SK-N-SH (cell line): ENCODE data around the gene FLG. TPM values are rescaled to one million over a fixed set of nuclear protein-coding genes. Genes with fewer than 3 reads are reported as not detected.
A peak's percentile ranks its signal among the peaks of the same experiment; 100 is the strongest.

ENCODE experiments used
- CTCF ChIA-PET: fragments of 300-600, 350-600 bp; formaldehyde crosslinking; extraction: SDS; loops from one replicate; lab custom pipeline; 2021; lab: Yijun Ruan, JAX
- POLR2A ChIA-PET: fragments of 350-600 bp; sonication (Branson Sonifier 250); formaldehyde crosslinking; extraction: SDS; loops from one replicate; lab custom pipeline; 2020; ENCODE audit warnings: antibody characterized with exemption, inconsistent platforms; lab: Yijun Ruan, JAX
- DNase-seq: peaks from one replicate; pipeline ENCODE4 v3.0.0; 2012
- H2AFZ ChIP-seq: fragments of 200-600 bp; sonication (generic); 2 replicates; pipeline ENCODE4 v1.8.1; 2016; ENCODE audit warnings: antibody characterized with exemption, mild to moderate bottlenecking, low read depth
- H3F3A ChIP-seq: fragments of 200-600 bp; sonication (generic); replicated peaks from 2 replicates; pipeline ENCODE3; 2016; ENCODE audit warnings: antibody characterized with exemption, mild to moderate bottlenecking; ENCODE audit not compliant: insufficient read depth
- H3K27ac ChIP-seq, 2 experiments: fragments of 200-500 bp in 1 of 2; fragments of 200-600 bp in 1 of 2; sonication (Bioruptor generic) in 1 of 2; sonication (generic), shearing (Covaris generic) in 1 of 2; 2 replicates each; pipeline versions ENCODE4 v1.5.1 to v1.6.1; 2014 to 2016; ENCODE audit warnings: low read depth in 2 of 2, inconsistent platforms in 1 of 2, low read length in 1 of 2, mild to moderate bottlenecking in 1 of 2, mixed read lengths in 1 of 2
- H3K27me3 ChIP-seq: fragments of 200-600 bp; sonication (generic), shearing (Covaris generic); 2 replicates; pipeline ENCODE4 v1.6.1; 2016; ENCODE audit warnings: mixed run types; ENCODE audit not compliant: insufficient read depth
- H3K36me3 ChIP-seq, 2 experiments: fragments of 200-500 bp in 1 of 2; fragments of 200-600 bp in 1 of 2; sonication (Bioruptor generic) in 1 of 2; sonication (generic) in 1 of 2; replicated peaks in 1 of 2; 2 replicates each; pipeline versions ENCODE3 to v1.5.1; 2014 to 2016; ENCODE audit warnings: low read length in 1 of 2, mild to moderate bottlenecking in 1 of 2; ENCODE audit not compliant: insufficient read depth in 2 of 2, control insufficient read depth in 1 of 2
- H3K4me1 ChIP-seq, 2 experiments: fragments of 200-500 bp in 1 of 2; fragments of 200-600 bp in 1 of 2; sonication (Bioruptor generic) in 1 of 2; sonication (generic), shearing (Covaris generic) in 1 of 2; 2 replicates each; pipeline versions ENCODE4 v1.5.1 to v1.6.1; 2014 to 2016; ENCODE audit warnings: low read depth in 1 of 2, low read length in 1 of 2, mixed run types in 1 of 2; ENCODE audit not compliant: insufficient read depth in 2 of 2, control insufficient read depth in 1 of 2
- H3K4me2 ChIP-seq: fragments of 200-600 bp; sonication (generic), shearing (Covaris generic); 2 replicates; pipeline ENCODE4 v1.6.1; 2017; ENCODE audit warnings: mixed run types
- H3K4me3 ChIP-seq, 2 experiments: fragments of 200-500 bp in 1 of 2; fragments of 200-600 bp in 1 of 2; sonication (Bioruptor generic) in 1 of 2; sonication (generic), shearing (Covaris generic) in 1 of 2; 2 replicates each; pipeline versions ENCODE4 v1.5.1 to v1.8.1; 2014 to 2016; ENCODE audit warnings: low read depth in 2 of 2, inconsistent platforms in 1 of 2, low read length in 1 of 2, mild to moderate bottlenecking in 1 of 2, mixed read lengths in 1 of 2, moderate library complexity in 1 of 2
- H3K79me2 ChIP-seq: fragments of 200-600 bp; sonication (generic); 2 replicates; pipeline ENCODE4 v1.8.1; 2017; ENCODE audit warnings: mild to moderate bottlenecking; ENCODE audit not compliant: insufficient read depth
- H3K9ac ChIP-seq: fragments of 200-600 bp; sonication (generic); 2 replicates; pipeline ENCODE4 v1.6.1; 2017; ENCODE audit warnings: mixed run types
- H3K9me2 ChIP-seq: fragments of 200-600 bp; sonication (generic); 2 replicates; pipeline ENCODE4 v1.6.1; 2017; ENCODE audit warnings: mixed run types
- H3K9me3 ChIP-seq: fragments of 200-600 bp; sonication (generic); 2 replicates; pipeline ENCODE4 v1.6.1; 2017; ENCODE audit warnings: mixed run types, mild to moderate bottlenecking, moderate library complexity
- H4K20me1 ChIP-seq: fragments of 200-600 bp; sonication (generic); 2 replicates; pipeline ENCODE4 v1.6.1; 2017; ENCODE audit warnings: mild to moderate bottlenecking, mixed run types; ENCODE audit not compliant: insufficient read depth
- CHD2 ChIP-seq: fragments of 150-350 bp; IDR thresholded peaks from 2 replicates; pipeline ENCODE4 v1.6.1; 2018; ENCODE audit warnings: low read length; ENCODE audit not compliant: partially characterized antibody
- CTCF ChIP-seq: fragments of 200-600 bp; sonication (generic); IDR thresholded peaks from 2 replicates; pipeline ENCODE4 v1.6.1; 2017; ENCODE audit warnings: antibody characterized with exemption, mild to moderate bottlenecking, moderate library complexity
- ELF1 ChIP-seq: IDR thresholded peaks from 2 replicates; pipeline ENCODE4 v1.4.0; 2012
- FOXJ3 ChIP-seq: sonication (generic); formaldehyde crosslinking; IDR thresholded peaks from 2 replicates; pipeline ENCODE4 v1.5.1; 2020; ENCODE audit warnings: mild to moderate bottlenecking, missing genetic modification reagents
- FOXM1 ChIP-seq: IDR thresholded peaks from 2 replicates; pipeline ENCODE4 v1.4.0; 2012; ENCODE audit warnings: low read depth, mild to moderate bottlenecking
- RAD21 ChIP-seq: IDR thresholded peaks from 2 replicates; pipeline ENCODE4 v1.6.1; 2012; ENCODE audit warnings: mild to moderate bottlenecking, low read length
- SIN3A ChIP-seq: IDR thresholded peaks from 2 replicates; pipeline ENCODE4 v1.6.1; 2012; ENCODE audit warnings: low read depth, mild to moderate bottlenecking, low read length, moderate library complexity, borderline replicate concordance
- SMC3 ChIP-seq: IDR thresholded peaks from 2 replicates; pipeline ENCODE4 v1.6.1; 2012; ENCODE audit warnings: low read depth, low read length, improper control_type of control experiment
- TAF1 ChIP-seq: IDR thresholded peaks from 2 replicates; pipeline ENCODE4 v1.6.1; 2012; ENCODE audit warnings: low read depth, mild to moderate bottlenecking, low read length, moderate library complexity, borderline replicate concordance
- WGBS: methylation state at CpG from one replicate; pipeline ENCODE4 v1.1.6; 2017; ENCODE audit warnings: low lambda C conversion rate; 5-methylcytosine and 5-hydroxymethylcytosine counted together
- polyA plus RNA-seq, 3 experiments: library from polyadenylated mRNA; depleted of rRNA; stranded (reverse); fragments of >200 nt; gene quantifications; 2 replicates each; pipeline ENCODE4 v1.2.3, GENCODE V29; 2012

Gene FLG
- polyA plus RNA-seq, 1 of the 3 experiments (the other 2 are of a cell fraction) = not detected

GRCh38 chr1:152349611-152350010 lies 24.6 kb upstream of the FLG start (continued):
- TF ChIP-seq SIN3A (no peak), FOXJ3 (CRISPR knock-in tag) (no peak)

GRCh38 chr1:152348447-152348846 lies 23.4 kb upstream of the FLG start:
- no peak overlapping the region for H3K4me2 ChIP-seq
- no peak overlapping the region for H3K27ac ChIP-seq
- POLR2A ChIA-PET = no interaction called here
- H3K4me3 ChIP-seq = no peak overlapping the region
- no peak for DNase-seq
- no peak overlapping the region for H2AFZ ChIP-seq
- CTCF ChIA-PET = interaction anchor here (0.9 to 2.0 kb wide), 10 partner anchors 11 to 295 kb away, joined by 3 to 8 read pairs (median 4); partner anchors contain the start of gene FLG2
- TF ChIP-seq CHD2 (no peak), CTCF (peak; percentile 32; the same call in 1 of the 2 replicates)
- H3K79me2 ChIP-seq = no peaks in the 10 kb centered on the region
- H3K27me3 ChIP-seq = no peaks in the 10 kb centered on the region
- H3K9ac ChIP-seq = no peak overlapping the region
- no peaks in the 10 kb centered on the region for H3F3A ChIP-seq
- H3K4me1 ChIP-seq = no peaks in the 10 kb centered on the region
- H3K36me3 ChIP-seq = no peaks in the 10 kb centered on the region
- 0% methylated on average over 1 of the region's 1 CpG for WGBS
- no peaks in the 10 kb centered on the region for H3K9me2 ChIP-seq
- H3K9me3 ChIP-seq = no peaks in the 10 kb centered on the region
- no peaks in the 10 kb centered on the region for H4K20me1 ChIP-seq

- Histone ChIP-seq H3K27me3 (no peaks in the 10 kb centered on the region), H3K79me2 (no peaks in the 10 kb centered on the region), H3K36me3 (no peaks in the 10 kb centered on the region), H3K9ac (no peak overlapping the region), H2AFZ (no peak overlapping the region), H3F3A (no peaks in the 10 kb centered on the region), H3K4me3 (no peak overlapping the region; a peak in 1 of 4 replicates), H3K9me2 (no peaks in the 10 kb centered on the region), H3K4me2 (no peak overlapping the region), H3K9me3 (no peaks in the 10 kb centered on the region)
- peak; percentile 10 for DNase-seq
- CTCF ChIA-PET = interaction anchor here (0.6 to 2.0 kb wide), 23 partner anchors 10 to 427 kb away, joined by 3 to 11 read pairs (median 4); partner anchors contain the start of gene FLG2
- under 1% methylated on average over 8 of the region's 8 CpGs for WGBS
- TF ChIP-seq ELF1 = no peak
- no peak for TF ChIP-seq FOXM1
- TF ChIP-seq CTCF = peak; percentile 82
- TF ChIP-seq RAD21 = peak; percentile 52
- peak; percentile 56 for TF ChIP-seq SMC3
- TF ChIP-seq SIN3A = no peak
- TF ChIP-seq TAF1 = no peak
- TF ChIP-seq, all 33 proteins: peak for 3
- H3K27ac ChIP-seq = no peak overlapping the region
- no peaks in the 10 kb centered on the region for H3K4me1 ChIP-seq
- POLR2A ChIA-PET = no interaction called here
- H4K20me1 ChIP-seq = no peaks in the 10 kb centered on the region
Observed at GRCh38 chr1:152347116-152347728, 22.2 kb upstream of the FLG start.
